WI38 (cell line): ENCODE results near the gene TENM4.

Experiments used
- H3K4me3 ChIP-seq: 2 replicates; pipeline ENCODE4 v1.5.1; 2011; ENCODE audit warnings: low read depth, mild to moderate bottlenecking, control low read depth, low read length
- CTCF ChIP-seq: IDR thresholded peaks from 2 replicates; pipeline ENCODE4 v1.5.1; 2012; ENCODE audit warnings: low read depth, mild to moderate bottlenecking, control low read depth, low read length

Gene TENM4

GRCh38 chr11:78973876-78974275 is 467.0 kb downstream of the TENM4 start:
- no peak for TF ChIP-seq CTCF
- no peak overlapping the region for H3K4me3 ChIP-seq

GRCh38 chr11:78972590-78972989 is 468.2 kb downstream of the TENM4 start:
- no peak overlapping the region for H3K4me3 ChIP-seq
- no peak for TF ChIP-seq CTCF

- no peak overlapping the region for H3K4me3 ChIP-seq
- TF ChIP-seq CTCF: no peak
Measured at GRCh38 chr11:78972177-78972576, 468.7 kb downstream of the TENM4 start.

GRCh38 chr11:78967811-78968210 is 473.0 kb downstream of the TENM4 start:
- TF ChIP-seq CTCF: no peak
- H3K4me3 ChIP-seq: no peak overlapping the region

GRCh38 chr11:78965432-78965831 is 475.4 kb downstream of the TENM4 start:
- no peak for TF ChIP-seq CTCF
- no peak overlapping the region for H3K4me3 ChIP-seq

- TF ChIP-seq CTCF: no peak
- no peak overlapping the region for H3K4me3 ChIP-seq
Measured at GRCh38 chr11:78961937-78962701, 478.7 kb downstream of the TENM4 start.

GRCh38 chr11:78961247-78961646 is 479.6 kb downstream of the TENM4 start:
- peak; percentile 39 for TF ChIP-seq CTCF
- no peak overlapping the region for H3K4me3 ChIP-seq
